GM23338 (cell line): ENCODE data around the gene CLSTN2. TPM values are rescaled to one million over a fixed set of nuclear protein-coding genes. Genes with fewer than 3 reads are reported as not detected.

ENCODE experiments used
- ATAC-seq: fragments of 200-7000 bp; cut with Tn5 transposase; 3 replicates; pipeline ENCODE4 v1.9.1; 2020
- DNase-seq: peaks from one replicate; pipeline ENCODE4 v3.0.0-alpha.2; 2015; ENCODE audit warnings: low spot score
- H2AFZ ChIP-seq: fragments of 200-600 bp; sonication (generic); 2 replicates; pipeline ENCODE4 v1.8.0; 2016; ENCODE audit warnings: antibody characterized with exemption, mild to moderate bottlenecking, moderate library complexity
- H3F3A ChIP-seq: fragments of 200-600 bp; sonication (generic); replicated peaks from 2 replicates; pipeline ENCODE4 v1.8.0; 2017; ENCODE audit warnings: antibody characterized with exemption, mixed run types, low read depth
- H3K27ac ChIP-seq: fragments of 200-600 bp; sonication (generic); 2 replicates; pipeline ENCODE4 v1.6.1; 2016; ENCODE audit warnings: low read depth
- H3K27me3 ChIP-seq: fragments of 200-600 bp; sonication (generic); 2 replicates; pipeline ENCODE4 v1.8.0; 2016; ENCODE audit warnings: mild to moderate bottlenecking, mixed run types, moderate library complexity; ENCODE audit not compliant: insufficient read depth
- H3K36me3 ChIP-seq: fragments of 200-600 bp; sonication (generic); 2 replicates; pipeline ENCODE4 v1.8.0; 2016; ENCODE audit warnings: mild to moderate bottlenecking; ENCODE audit not compliant: insufficient read depth
- H3K4me1 ChIP-seq: fragments of 200-600 bp; sonication (generic); 2 replicates; pipeline ENCODE4 v1.8.0; 2016; ENCODE audit warnings: mild to moderate bottlenecking, moderate library complexity; ENCODE audit not compliant: insufficient read depth
- H3K4me2 ChIP-seq: fragments of 200-600 bp; sonication (generic); 2 replicates; pipeline ENCODE4 v1.7.1; 2017; ENCODE audit warnings: mixed run types
- H3K4me3 ChIP-seq: fragments of 200-600 bp; sonication (generic); 2 replicates; pipeline ENCODE4 v1.6.1; 2016; ENCODE audit warnings: mixed run types
- H3K79me2 ChIP-seq: fragments of 200-600 bp; sonication (generic); replicated peaks from 2 replicates; pipeline ENCODE4 v1.8.0; 2017; ENCODE audit warnings: mild to moderate bottlenecking; ENCODE audit not compliant: insufficient read depth
- H3K9me2 ChIP-seq: fragments of 200-600 bp; sonication (generic); 2 replicates; pipeline ENCODE4 v1.8.0; 2017; ENCODE audit not compliant: insufficient read depth
- H4K20me1 ChIP-seq: fragments of 200-600 bp; sonication (generic); replicated peaks from 2 replicates; pipeline ENCODE4 v1.8.0; 2017; ENCODE audit warnings: mild to moderate bottlenecking; ENCODE audit not compliant: insufficient read depth
- H3K27ac Mint-ChIP-seq: 2 replicates; pipeline ENCODE4 v1.8.0; 2020; ENCODE audit warnings: inconsistent platforms, mild to moderate bottlenecking, moderate library complexity, mixed read lengths
- H3K27me3 Mint-ChIP-seq: 3 replicates; pipeline ENCODE4 v1.8.0; 2022; ENCODE audit warnings: low read depth, mild to moderate bottlenecking, moderate library complexity, mixed read lengths, inconsistent platforms; ENCODE audit not compliant: insufficient read depth, poor library complexity
- H3K36me3 Mint-ChIP-seq: 3 replicates; pipeline ENCODE4 v1.8.0; 2021; ENCODE audit warnings: low read depth, mild to moderate bottlenecking, inconsistent platforms, moderate library complexity, mixed read lengths
- H3K4me1 Mint-ChIP-seq: 3 replicates; pipeline ENCODE4 v1.8.0; 2020; ENCODE audit warnings: mild to moderate bottlenecking, inconsistent platforms, mixed read lengths
- H3K4me3 Mint-ChIP-seq: 3 replicates; pipeline ENCODE4 v1.8.0; 2021; ENCODE audit warnings: moderate library complexity, mild to moderate bottlenecking, inconsistent platforms, mixed read lengths
- H3K9me3 Mint-ChIP-seq: 3 replicates; pipeline ENCODE4 v1.8.0; 2020; ENCODE audit warnings: moderate library complexity, mild to moderate bottlenecking, inconsistent platforms, mixed read lengths
- CREB1 ChIP-seq: fragments of 250-450 bp; sonication (Bioruptor Pico); IDR thresholded peaks from 2 replicates; pipeline ENCODE4 v1.5.0; 2020; ENCODE audit warnings: low read depth, mild to moderate bottlenecking, moderate library complexity
- EZH2 ChIP-seq: fragments of 200-600 bp; sonication (generic); IDR thresholded peaks from one replicate; pipeline ENCODE4 v1.8.0; 2017; ENCODE audit warnings: antibody characterized with exemption, mild to moderate bottlenecking, low read depth; ENCODE audit not compliant: unreplicated experiment
- EZH2phosphoT487 ChIP-seq: fragments of 200-600 bp; sonication (generic); IDR thresholded peaks from one replicate; pipeline ENCODE4 v1.8.1; 2018; ENCODE audit warnings: antibody characterized with exemption; ENCODE audit not compliant: unreplicated experiment
- NANOG ChIP-seq: IDR thresholded peaks from 2 replicates; pipeline ENCODE4 v1.6.1; 2016; ENCODE audit warnings: antibody characterized with exemption, borderline replicate concordance
- POLR2AphosphoS5 ChIP-seq: IDR thresholded peaks from 2 replicates; pipeline ENCODE4 v1.6.1; 2016; ENCODE audit warnings: antibody characterized with exemption, low read depth
- REST ChIP-seq: IDR thresholded peaks from one replicate; pipeline ENCODE4 v1.6.1; 2018; ENCODE audit warnings: antibody characterized with exemption; ENCODE audit not compliant: unreplicated experiment
- STAT1 ChIP-seq: IDR thresholded peaks from one replicate; pipeline ENCODE4 v1.6.1; 2016; ENCODE audit warnings: antibody characterized with exemption; ENCODE audit not compliant: unreplicated experiment
- ZNF331 ChIP-seq: fragments of 250-450 bp; sonication (Bioruptor Pico); IDR thresholded peaks from 2 replicates; pipeline ENCODE4 v1.5.0; 2020; ENCODE audit warnings: low read depth, mild to moderate bottlenecking, moderate library complexity
- polyA plus RNA-seq: library from polyadenylated mRNA; unstranded; fragments of >200 nt; fragmentation: Nextera tagmentation; extraction: Ambion mirVana; gene quantifications from 2 replicates; pipeline ENCODE4 v1.2.1, GENCODE V29; 2016
- total RNA-seq: library from RNA; depleted of rRNA; stranded (reverse); fragments of >200 nt; shearing (Covaris generic); gene quantifications from 2 replicates; pipeline ENCODE4 v1.2.3, GENCODE V29; 2014
- TF ChIP-seq, protein P1 (sequence below): IDR thresholded peaks from 2 replicates; pipeline ENCODE4 v1.6.1; 2016; ENCODE audit warnings: antibody characterized with exemption
- TF ChIP-seq, protein P2 (sequence below), 2 experiments: fragments of 200-600 bp in 1 of 2; sonication (generic) in 1 of 2; conservative IDR thresholded peaks; 2 replicates each; pipeline versions ENCODE4 v1.5.1 to v1.6.1; 2016 to 2017; ENCODE audit warnings: antibody characterized with exemption in 2 of 2, low read depth in 2 of 2, mild to moderate bottlenecking in 2 of 2, moderate library complexity in 1 of 2
- TF ChIP-seq, protein P3 (sequence below): fragments of 250-450 bp; sonication (Bioruptor Pico); IDR thresholded peaks from 2 replicates; pipeline ENCODE4 v1.5.0; 2020; ENCODE audit warnings: mild to moderate bottlenecking, moderate library complexity

The CLSTN2 gene
- total and polyA plus RNA-seq, 2 experiments from 2014 or later: 0.11 to 0.83 TPM

DNA sequence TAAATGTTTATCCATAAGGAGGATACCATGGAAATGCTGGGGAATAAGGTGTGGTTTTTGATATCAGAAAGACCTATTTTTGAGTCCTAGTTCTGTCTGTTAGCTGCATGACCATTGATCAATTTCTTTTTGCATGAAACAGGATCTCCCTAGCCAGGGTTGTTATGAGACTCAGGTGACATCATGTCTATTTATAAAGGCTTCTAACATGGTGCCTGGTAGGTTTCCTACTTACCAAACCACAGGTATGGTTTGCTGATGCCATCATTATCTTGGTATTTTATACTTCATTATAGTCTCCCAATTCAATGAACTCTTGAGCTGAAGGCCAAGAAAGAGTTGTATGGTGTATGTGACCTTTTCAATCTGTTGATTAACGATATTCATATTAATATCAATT is 144.0 kb downstream of the CLSTN2 start (continued):
- TF ChIP-seq REST: no peak
- TF ChIP-seq, protein P1, sequence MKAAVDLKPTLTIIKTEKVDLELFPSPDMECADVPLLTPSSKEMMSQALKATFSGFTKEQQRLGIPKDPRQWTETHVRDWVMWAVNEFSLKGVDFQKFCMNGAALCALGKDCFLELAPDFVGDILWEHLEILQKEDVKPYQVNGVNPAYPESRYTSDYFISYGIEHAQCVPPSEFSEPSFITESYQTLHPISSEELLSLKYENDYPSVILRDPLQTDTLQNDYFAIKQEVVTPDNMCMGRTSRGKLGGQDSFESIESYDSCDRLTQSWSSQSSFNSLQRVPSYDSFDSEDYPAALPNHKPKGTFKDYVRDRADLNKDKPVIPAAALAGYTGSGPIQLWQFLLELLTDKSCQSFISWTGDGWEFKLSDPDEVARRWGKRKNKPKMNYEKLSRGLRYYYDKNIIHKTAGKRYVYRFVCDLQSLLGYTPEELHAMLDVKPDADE: no peak
- TF ChIP-seq NANOG: no peak
- TF ChIP-seq STAT1: no peak
- no peak for TF ChIP-seq ZNF331 (CRISPR knock-in tag)
- no peak for TF ChIP-seq POLR2AphosphoS5

DNA sequence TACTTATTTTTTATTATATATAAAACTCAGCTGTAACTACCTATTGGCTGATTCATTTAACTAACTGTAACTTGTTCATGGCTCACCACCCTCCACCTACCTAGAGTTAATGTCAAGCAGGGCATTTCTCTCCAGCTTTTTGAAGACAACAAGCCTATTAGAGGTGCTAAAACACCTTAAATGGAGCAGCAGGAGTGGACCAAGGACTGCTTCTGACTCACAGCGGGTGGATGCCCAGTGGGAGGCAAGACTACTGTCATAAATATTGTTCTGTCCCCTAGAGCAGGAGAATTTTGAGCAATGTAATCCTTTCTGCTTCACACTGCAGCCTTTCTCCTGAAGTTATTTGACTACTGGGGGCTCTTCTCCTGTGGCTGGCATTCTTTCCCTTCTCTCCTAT is 146.9 kb downstream of the CLSTN2 start:
- no peaks in the 10 kb centered on the region for H3K36me3 Mint-ChIP-seq
- Histone ChIP-seq H3K36me3 (no peaks in the 10 kb centered on the region), H3K27me3 (no peaks in the 10 kb centered on the region), H4K20me1 (no peaks in the 10 kb centered on the region), H3K4me1 (no peaks in the 10 kb centered on the region), H3K9me2 (peaks cover 17% of the 10 kb centered on the region; the same call in 1 of the 2 replicates), H3K27ac (no peak overlapping the region), H2AFZ (no peak overlapping the region), H3K4me3 (no peak overlapping the region), H3F3A (no peaks in the 10 kb centered on the region), H3K4me2 (no peak overlapping the region), H3K79me2 (no peaks in the 10 kb centered on the region)
- peaks cover 4% of the 10 kb centered on the region for H3K4me1 Mint-ChIP-seq
- H3K27me3 Mint-ChIP-seq: no peaks in the 10 kb centered on the region
- no peak for DNase-seq
- H3K4me3 Mint-ChIP-seq: no peak overlapping the region
- ATAC-seq: no peak
- H3K9me3 Mint-ChIP-seq: peaks cover 3% of the 10 kb centered on the region
- no peak overlapping the region for H3K27ac Mint-ChIP-seq
- TF ChIP-seq STAT1 (no peak), EZH2 (no peak), EZH2phosphoT487 (no peak), CREB1 (no peak), NANOG (no peak)
- TF ChIP-seq, protein P2, sequence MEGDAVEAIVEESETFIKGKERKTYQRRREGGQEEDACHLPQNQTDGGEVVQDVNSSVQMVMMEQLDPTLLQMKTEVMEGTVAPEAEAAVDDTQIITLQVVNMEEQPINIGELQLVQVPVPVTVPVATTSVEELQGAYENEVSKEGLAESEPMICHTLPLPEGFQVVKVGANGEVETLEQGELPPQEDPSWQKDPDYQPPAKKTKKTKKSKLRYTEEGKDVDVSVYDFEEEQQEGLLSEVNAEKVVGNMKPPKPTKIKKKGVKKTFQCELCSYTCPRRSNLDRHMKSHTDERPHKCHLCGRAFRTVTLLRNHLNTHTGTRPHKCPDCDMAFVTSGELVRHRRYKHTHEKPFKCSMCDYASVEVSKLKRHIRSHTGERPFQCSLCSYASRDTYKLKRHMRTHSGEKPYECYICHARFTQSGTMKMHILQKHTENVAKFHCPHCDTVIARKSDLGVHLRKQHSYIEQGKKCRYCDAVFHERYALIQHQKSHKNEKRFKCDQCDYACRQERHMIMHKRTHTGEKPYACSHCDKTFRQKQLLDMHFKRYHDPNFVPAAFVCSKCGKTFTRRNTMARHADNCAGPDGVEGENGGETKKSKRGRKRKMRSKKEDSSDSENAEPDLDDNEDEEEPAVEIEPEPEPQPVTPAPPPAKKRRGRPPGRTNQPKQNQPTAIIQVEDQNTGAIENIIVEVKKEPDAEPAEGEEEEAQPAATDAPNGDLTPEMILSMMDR (conservative IDR thresholded peaks at IDR 0.05; ENCODE audit: low read depth in 2 of 2): no peak
- TF ChIP-seq, protein P3, sequence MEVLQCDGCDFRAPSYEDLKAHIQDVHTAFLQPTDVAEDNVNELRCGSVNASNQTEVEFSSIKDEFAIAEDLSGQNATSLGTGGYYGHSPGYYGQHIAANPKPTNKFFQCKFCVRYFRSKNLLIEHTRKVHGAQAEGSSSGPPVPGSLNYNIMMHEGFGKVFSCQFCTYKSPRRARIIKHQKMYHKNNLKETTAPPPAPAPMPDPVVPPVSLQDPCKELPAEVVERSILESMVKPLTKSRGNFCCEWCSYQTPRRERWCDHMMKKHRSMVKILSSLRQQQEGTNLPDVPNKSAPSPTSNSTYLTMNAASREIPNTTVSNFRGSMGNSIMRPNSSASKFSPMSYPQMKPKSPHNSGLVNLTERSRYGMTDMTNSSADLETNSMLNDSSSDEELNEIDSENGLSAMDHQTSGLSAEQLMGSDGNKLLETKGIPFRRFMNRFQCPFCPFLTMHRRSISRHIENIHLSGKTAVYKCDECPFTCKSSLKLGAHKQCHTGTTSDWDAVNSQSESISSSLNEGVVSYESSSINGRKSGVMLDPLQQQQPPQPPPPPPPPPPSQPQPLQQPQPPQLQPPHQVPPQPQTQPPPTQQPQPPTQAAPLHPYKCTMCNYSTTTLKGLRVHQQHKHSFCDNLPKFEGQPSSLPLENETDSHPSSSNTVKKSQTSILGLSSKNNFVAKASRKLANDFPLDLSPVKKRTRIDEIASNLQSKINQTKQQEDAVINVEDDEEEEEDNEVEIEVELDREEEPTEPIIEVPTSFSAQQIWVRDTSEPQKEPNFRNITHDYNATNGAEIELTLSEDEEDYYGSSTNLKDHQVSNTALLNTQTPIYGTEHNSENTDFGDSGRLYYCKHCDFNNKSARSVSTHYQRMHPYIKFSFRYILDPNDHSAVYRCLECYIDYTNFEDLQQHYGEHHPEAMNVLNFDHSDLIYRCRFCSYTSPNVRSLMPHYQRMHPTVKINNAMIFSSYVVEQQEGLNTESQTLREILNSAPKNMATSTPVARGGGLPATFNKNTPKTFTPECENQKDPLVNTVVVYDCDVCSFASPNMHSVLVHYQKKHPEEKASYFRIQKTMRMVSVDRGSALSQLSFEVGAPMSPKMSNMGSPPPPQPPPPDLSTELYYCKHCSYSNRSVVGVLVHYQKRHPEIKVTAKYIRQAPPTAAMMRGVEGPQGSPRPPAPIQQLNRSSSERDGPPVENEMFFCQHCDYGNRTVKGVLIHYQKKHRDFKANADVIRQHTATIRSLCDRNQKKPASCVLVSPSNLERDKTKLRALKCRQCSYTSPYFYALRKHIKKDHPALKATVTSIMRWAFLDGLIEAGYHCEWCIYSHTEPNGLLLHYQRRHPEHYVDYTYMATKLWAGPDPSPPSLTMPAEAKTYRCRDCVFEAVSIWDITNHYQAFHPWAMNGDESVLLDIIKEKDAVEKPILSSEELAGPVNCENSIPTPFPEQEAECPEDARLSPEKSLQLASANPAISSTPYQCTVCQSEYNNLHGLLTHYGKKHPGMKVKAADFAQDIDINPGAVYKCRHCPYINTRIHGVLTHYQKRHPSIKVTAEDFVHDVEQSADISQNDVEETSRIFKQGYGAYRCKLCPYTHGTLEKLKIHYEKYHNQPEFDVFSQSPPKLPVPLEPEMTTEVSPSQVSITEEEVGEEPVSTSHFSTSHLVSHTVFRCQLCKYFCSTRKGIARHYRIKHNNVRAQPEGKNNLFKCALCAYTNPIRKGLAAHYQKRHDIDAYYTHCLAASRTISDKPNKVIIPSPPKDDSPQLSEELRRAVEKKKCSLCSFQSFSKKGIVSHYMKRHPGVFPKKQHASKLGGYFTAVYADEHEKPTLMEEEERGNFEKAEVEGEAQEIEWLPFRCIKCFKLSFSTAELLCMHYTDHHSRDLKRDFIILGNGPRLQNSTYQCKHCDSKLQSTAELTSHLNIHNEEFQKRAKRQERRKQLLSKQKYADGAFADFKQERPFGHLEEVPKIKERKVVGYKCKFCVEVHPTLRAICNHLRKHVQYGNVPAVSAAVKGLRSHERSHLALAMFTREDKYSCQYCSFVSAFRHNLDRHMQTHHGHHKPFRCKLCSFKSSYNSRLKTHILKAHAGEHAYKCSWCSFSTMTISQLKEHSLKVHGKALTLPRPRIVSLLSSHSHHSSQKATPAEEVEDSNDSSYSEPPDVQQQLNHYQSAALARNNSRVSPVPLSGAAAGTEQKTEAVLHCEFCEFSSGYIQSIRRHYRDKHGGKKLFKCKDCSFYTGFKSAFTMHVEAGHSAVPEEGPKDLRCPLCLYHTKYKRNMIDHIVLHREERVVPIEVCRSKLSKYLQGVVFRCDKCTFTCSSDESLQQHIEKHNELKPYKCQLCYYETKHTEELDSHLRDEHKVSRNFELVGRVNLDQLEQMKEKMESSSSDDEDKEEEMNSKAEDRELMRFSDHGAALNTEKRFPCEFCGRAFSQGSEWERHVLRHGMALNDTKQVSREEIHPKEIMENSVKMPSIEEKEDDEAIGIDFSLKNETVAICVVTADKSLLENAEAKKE: no peak
